Gastroesophageal sphincter (tissue), 4 donors: ENCODE measurements around the gene ARFIP1. TPM values are rescaled to one million over a fixed set of nuclear protein-coding genes. Genes with fewer than 3 reads are reported as not detected.
"Not testable (repeated sequence)": the region's sequence is repeated elsewhere in the genome, so short reads cannot be mapped to it uniquely, and the experiment has no call there.

Source experiments
- ATAC-seq: fragments of 150-250 bp; one replicate; pipeline ENCODE4 v1.9.1; 2016; ENCODE audit warnings: mild to moderate bottlenecking, moderate library complexity
- H3K27ac ChIP-seq, 4 donors: fragments of 200-600 bp; sonication (generic) in 3 of 4; 1 replicate in 3 of 4; 2 replicates in 1 of 4; pipeline ENCODE4 v1.5.1; 2016 to 2019
- H3K27me3 ChIP-seq: fragments of 200-600 bp; sonication (generic); one replicate; pipeline ENCODE4 v1.5.1; 2019
- H3K36me3 ChIP-seq, 2 donors: fragments of 200-600 bp; sonication (generic); one replicate each; pipeline ENCODE4 v1.5.1; 2019; ENCODE audit warnings: control low read depth in 1 of 2
- H3K4me1 ChIP-seq, 3 donors: fragments of 200-600 bp; sonication (generic); 1 replicate in 2 of 3; 2 replicates in 1 of 3; pipeline ENCODE4 v1.5.1; 2016 to 2019; ENCODE audit warnings: control low read depth in 2 of 3
- H3K4me3 ChIP-seq, 2 donors: fragments of 200-600 bp; sonication (generic); one replicate each; pipeline ENCODE4 v1.5.1; 2019; ENCODE audit warnings: mild to moderate bottlenecking in 1 of 2, moderate library complexity in 1 of 2
- H3K9me3 ChIP-seq, 3 donors: fragments of 200-600 bp; sonication (generic); one replicate each; pipeline ENCODE4 v1.5.1; 2017 to 2019; ENCODE audit warnings: control low read depth in 2 of 3
- EP300 ChIP-seq: sonication (generic); formaldehyde crosslinking; IDR thresholded peaks from one replicate; pipeline ENCODE4 v1.6.1; 2017; ENCODE audit warnings: antibody characterized with exemption, mild to moderate bottlenecking
- POLR2A ChIP-seq, 2 donors: fragments of 450-650 bp; IDR thresholded peaks; one replicate each; pipeline ENCODE4 v1.6.1; 2017; ENCODE audit warnings: antibody characterized with exemption in 2 of 2, mild to moderate bottlenecking in 2 of 2, moderate library complexity in 1 of 2
- POLR2AphosphoS5 ChIP-seq: sonication (generic); formaldehyde crosslinking; IDR thresholded peaks from one replicate; pipeline ENCODE4 v1.6.1; 2017; ENCODE audit warnings: antibody characterized with exemption
- WGBS, 2 donors: methylation state at CpG; one replicate each; pipeline ENCODE4 v1.1.5; 2018; ENCODE audit warnings: low coverage in 1 of 2; 5-methylcytosine and 5-hydroxymethylcytosine counted together
- total RNA-seq, 4 donors: library from RNA; depleted of rRNA; stranded (reverse); fragments of >200 nt; gene quantifications; one replicate each; pipeline ENCODE4 v1.1.0, GENCODE V29; 2016
- TF ChIP-seq, protein P1 (sequence below), 4 experiments: fragments of 200-600 bp in 2 of 4; fragments of 450-650 bp in 2 of 4; sonication (generic) in 1 of 4; IDR thresholded peaks; one replicate each; pipeline ENCODE4 v1.5.1; 2017 to 2019; ENCODE audit warnings: antibody characterized with exemption in 4 of 4, mild to moderate bottlenecking in 2 of 4, moderate library complexity in 2 of 4

Gene ARFIP1
- total RNA-seq, 4 donors from 2014 or later: 26.6 to 34.9 (median 29.5) TPM

DNA sequence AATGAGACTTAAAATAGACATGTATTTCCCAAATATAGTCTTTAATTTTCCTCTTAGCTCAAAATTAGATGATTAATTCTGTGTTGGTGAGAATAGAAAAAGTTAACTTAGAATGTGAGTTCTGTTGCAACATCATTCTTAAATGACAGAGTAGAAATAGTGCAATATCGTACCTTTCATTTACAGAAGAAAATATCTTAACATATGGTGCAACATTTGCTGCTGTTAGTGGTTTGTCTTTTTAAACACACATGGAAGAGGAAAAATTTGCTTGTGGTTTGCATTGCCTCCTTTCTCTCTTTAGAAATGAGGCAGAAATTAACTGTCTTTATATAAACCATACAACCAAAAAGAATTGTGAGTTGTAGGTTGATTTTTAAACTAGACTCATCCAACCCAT is 117.1 kb downstream of the ARFIP1 start:
- Histone ChIP-seq H3K27me3 (no peaks in the 10 kb centered on the region), H3K9me3 (no peaks in the 10 kb centered on the region), H3K27ac (no peak overlapping the region), H3K36me3 (peaks cover 0 to 20% of the 10 kb centered on the region in 2 donors), H3K4me1 (no peaks in the 10 kb centered on the region), H3K4me3 (no peak overlapping the region)
- no peak for TF ChIP-seq EP300
- TF ChIP-seq, protein P1, sequence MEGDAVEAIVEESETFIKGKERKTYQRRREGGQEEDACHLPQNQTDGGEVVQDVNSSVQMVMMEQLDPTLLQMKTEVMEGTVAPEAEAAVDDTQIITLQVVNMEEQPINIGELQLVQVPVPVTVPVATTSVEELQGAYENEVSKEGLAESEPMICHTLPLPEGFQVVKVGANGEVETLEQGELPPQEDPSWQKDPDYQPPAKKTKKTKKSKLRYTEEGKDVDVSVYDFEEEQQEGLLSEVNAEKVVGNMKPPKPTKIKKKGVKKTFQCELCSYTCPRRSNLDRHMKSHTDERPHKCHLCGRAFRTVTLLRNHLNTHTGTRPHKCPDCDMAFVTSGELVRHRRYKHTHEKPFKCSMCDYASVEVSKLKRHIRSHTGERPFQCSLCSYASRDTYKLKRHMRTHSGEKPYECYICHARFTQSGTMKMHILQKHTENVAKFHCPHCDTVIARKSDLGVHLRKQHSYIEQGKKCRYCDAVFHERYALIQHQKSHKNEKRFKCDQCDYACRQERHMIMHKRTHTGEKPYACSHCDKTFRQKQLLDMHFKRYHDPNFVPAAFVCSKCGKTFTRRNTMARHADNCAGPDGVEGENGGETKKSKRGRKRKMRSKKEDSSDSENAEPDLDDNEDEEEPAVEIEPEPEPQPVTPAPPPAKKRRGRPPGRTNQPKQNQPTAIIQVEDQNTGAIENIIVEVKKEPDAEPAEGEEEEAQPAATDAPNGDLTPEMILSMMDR (IDR thresholded peaks at IDR 0.05): no peak
- TF ChIP-seq POLR2A (IDR thresholded peaks at IDR 0.05): no peak
- TF ChIP-seq POLR2AphosphoS5: no peak
- WGBS, 2 donors: 85 to 91% methylated on average over 1 of the region's 1 CpG
- no peak for ATAC-seq

DNA sequence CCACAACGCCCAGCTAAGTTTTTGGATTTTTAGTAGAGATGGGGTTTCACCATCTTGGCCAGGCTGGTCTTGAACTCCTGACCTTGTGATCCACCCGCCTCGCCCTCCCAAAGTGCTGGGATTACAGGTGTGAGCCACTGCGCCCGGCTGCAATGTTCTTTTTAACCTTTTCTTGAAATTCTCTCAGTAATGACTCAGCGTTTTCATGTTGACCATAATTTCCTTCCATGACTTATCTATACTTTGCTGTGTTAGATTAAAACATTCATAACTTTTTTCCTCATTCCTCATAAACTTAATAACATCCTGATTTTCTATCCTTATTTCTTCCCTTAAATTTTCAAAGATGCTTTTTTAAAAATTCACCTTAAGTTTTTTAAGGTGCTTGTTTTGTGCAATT is 118.4 kb downstream of the ARFIP1 start:
- WGBS, 2 donors: 90 to 98% methylated on average over 5 to 6 of the region's 6 CpGs
- H3K27me3 ChIP-seq, H3K9me3 ChIP-seq, ATAC-seq, H3K4me1 ChIP-seq, H3K4me3 ChIP-seq, H3K27ac ChIP-seq: not testable (repeated sequence)
- H3K36me3 ChIP-seq: peaks cover 0 to 13% of the 10 kb centered on the region in 2 donors

DNA sequence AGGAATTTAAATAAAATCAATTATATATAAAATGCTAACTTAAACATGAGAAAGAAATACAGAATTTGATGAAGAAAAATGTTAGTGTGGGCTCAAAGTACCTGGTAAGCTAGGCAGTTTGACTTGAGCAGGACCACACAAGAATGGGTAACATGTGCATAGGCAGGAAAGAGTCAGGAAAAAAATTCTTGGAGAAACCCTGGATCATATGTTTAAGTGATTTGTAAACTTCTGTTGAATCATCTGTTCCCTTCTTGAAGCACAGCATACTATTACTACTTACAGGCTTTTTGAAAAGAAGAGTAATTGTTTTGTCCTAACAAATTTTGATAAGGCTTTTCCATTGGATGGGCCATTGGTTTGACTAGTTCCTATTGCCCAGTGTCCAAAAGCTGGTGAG is 118.9 kb downstream of the ARFIP1 start:
- ATAC-seq: no peak
- TF ChIP-seq POLR2AphosphoS5: no peak
- no peaks in the 10 kb centered on the region for H3K4me1 ChIP-seq
- no peak overlapping the region for H3K4me3 ChIP-seq
- H3K27me3 ChIP-seq: no peaks in the 10 kb centered on the region
- H3K36me3 ChIP-seq: peaks cover 0 to 11% of the 10 kb centered on the region in 2 donors
- H3K9me3 ChIP-seq: no peaks in the 10 kb centered on the region
- no peak overlapping the region for H3K27ac ChIP-seq

DNA sequence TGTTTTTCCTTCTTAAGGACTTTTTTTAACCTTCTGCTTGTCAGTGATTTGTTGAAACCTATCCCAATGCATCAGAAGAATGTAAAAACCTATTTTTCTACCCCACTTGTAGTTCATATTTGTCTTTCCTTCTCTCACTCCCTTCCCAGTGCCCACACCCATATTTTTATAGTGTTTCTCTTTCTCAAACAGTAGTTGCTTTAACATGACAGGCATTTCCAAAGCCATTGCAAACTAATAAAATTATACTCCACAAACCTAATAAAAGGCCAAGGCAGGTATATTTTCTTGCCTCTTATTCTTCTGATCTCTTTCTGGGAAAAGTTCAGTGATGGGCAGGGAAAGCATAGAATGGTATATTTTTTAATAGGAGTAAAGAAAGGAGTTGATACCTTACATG is 120.6 kb downstream of the ARFIP1 start:
- no peak overlapping the region for H3K4me3 ChIP-seq
- H3K9me3 ChIP-seq: no peaks in the 10 kb centered on the region
- peaks cover 0 to 21% of the 10 kb centered on the region in 2 donors for H3K36me3 ChIP-seq
- TF ChIP-seq POLR2A (IDR thresholded peaks at IDR 0.05): no peak
- no peak for TF ChIP-seq POLR2AphosphoS5
- no peak for TF ChIP-seq EP300
- TF ChIP-seq, protein P1 (IDR thresholded peaks at IDR 0.05): no peak
- no peak overlapping the region for H3K27ac ChIP-seq
- H3K27me3 ChIP-seq: no peaks in the 10 kb centered on the region
- H3K4me1 ChIP-seq: no peaks in the 10 kb centered on the region
- no peak for ATAC-seq

DNA sequence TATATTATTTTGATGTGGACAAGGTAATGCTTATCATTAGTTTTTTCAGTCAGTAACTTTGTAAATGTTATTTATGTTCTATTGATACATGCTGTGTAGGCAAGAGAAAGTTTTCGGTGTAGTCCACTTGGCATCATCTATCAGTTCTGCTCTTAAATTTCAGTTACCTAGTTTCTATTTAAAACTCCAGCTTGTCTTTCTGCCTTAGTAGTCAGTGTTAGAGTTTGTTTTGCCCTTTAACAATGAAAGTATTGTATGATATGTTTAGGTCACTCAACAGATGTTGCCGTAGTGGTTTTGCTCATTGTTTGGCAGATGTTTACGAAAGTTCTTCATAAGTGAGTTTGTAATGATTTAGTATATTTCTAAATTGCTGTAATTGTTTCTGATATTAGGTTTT is 121.5 kb downstream of the ARFIP1 start:
- TF ChIP-seq EP300 (no peak), POLR2AphosphoS5 (no peak), POLR2A (IDR thresholded peaks at IDR 0.05) (no peak)
- TF ChIP-seq, protein P1 (IDR thresholded peaks at IDR 0.05): no peak
- no peak for ATAC-seq
- 76 to 85% methylated on average over 3 of the region's 3 CpGs for WGBS, 2 donors

DNA sequence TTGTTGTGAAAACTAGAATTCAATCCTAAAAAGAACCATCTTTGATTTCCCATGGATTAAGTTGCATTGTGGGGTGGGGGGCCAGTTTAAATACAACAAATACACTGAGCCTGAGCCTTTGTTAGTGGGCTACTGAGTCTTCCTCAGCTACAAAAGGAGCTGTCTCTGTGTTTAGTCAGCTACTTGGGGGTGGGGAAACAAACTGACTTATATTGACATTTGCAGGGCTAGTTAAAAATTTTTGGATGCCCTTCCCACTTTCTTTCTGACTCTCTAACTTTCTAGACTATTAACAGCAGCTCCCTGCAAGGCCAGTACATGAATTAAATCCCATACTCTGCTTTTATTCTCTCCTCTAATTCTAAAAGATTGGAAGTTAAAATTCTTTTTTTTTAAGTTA is 123.9 kb downstream of the ARFIP1 start:
- no peaks in the 10 kb centered on the region for H3K27me3 ChIP-seq
- ATAC-seq: no peak

More for the DNA sequence above, 121.5 kb downstream of the ARFIP1 start:
- no peak overlapping the region for H3K27ac ChIP-seq
- H3K9me3 ChIP-seq: no peaks in the 10 kb centered on the region
- H3K4me1 ChIP-seq: no peaks in the 10 kb centered on the region
- no peaks in the 10 kb centered on the region for H3K27me3 ChIP-seq
- no peak overlapping the region for H3K4me3 ChIP-seq
- H3K36me3 ChIP-seq: peaks cover 0 to 28% of the 10 kb centered on the region in 2 donors

More for the DNA sequence above, 123.9 kb downstream of the ARFIP1 start:
- peaks cover 0 to 46% of the 10 kb centered on the region in 2 donors for H3K36me3 ChIP-seq
- no peaks in the 10 kb centered on the region for H3K9me3 ChIP-seq
- H3K27ac ChIP-seq: no peak overlapping the region
- H3K4me1 ChIP-seq: no peaks in the 10 kb centered on the region
- no peak for TF ChIP-seq POLR2A (IDR thresholded peaks at IDR 0.05)
- TF ChIP-seq, protein P1 (IDR thresholded peaks at IDR 0.05): no peak
- TF ChIP-seq POLR2AphosphoS5: no peak
- no peak for TF ChIP-seq EP300
- no peak overlapping the region for H3K4me3 ChIP-seq
